ENCODE measurements around the gene VAT1L. TPM values are rescaled to one million over a fixed set of nuclear protein-coding genes. Genes with fewer than 3 reads are reported as not detected.

Gene VAT1L
- total and polyA plus RNA-seq, 2 experiments from 2014 or later, result 3.1 to 5.9 TPM

GRCh38 chr16:78025631-78026030 lies 237.3 kb downstream of the VAT1L start:
- H3K4me3 ChIP-seq, result no peak overlapping the region
- H3K4me2 ChIP-seq, result no peak overlapping the region
- no peak overlapping the region for H2AFZ ChIP-seq
- H3K9me2 ChIP-seq (replicated peaks; ENCODE audit: insufficient read depth), result no peaks in the 10 kb centered on the region
- no peaks in the 10 kb centered on the region for H3K9me3 ChIP-seq (ENCODE audit: low read depth)
- H3K4me1 ChIP-seq (ENCODE audit: insufficient read depth), result no peaks in the 10 kb centered on the region
- 97% methylated on average over 1 of the region's 1 CpG for WGBS (ENCODE audit: low lambda C conversion rate, missing lambda C conversion rate)
- no peaks in the 10 kb centered on the region for H3K36me3 ChIP-seq (replicated peaks; ENCODE audit: insufficient read depth, low read depth)
- no peaks in the 10 kb centered on the region for H3K27me3 ChIP-seq
- DNase-seq (ENCODE audit: low spot score), result no peak
- H3K79me2 ChIP-seq, result no peaks in the 10 kb centered on the region
- H3K27ac ChIP-seq, result no peak overlapping the region
- no peaks in the 10 kb centered on the region for H4K20me1 ChIP-seq (ENCODE audit: insufficient read depth, poor library complexity, severe bottlenecking)
- TF ChIP-seq CTCF (IDR thresholded peaks at IDR 0.05; ENCODE audit: poor library complexity), result no peak
- no peak for TF ChIP-seq EZH2 (IDR thresholded peaks at IDR 0.05; ENCODE audit: borderline replicate concordance)
- TF ChIP-seq EZH2phosphoT487 (IDR thresholded peaks at IDR 0.05; ENCODE audit: low read depth, severe bottlenecking, unreplicated experiment), result no peak

GRCh38 chr16:78028018-78028417 lies 239.7 kb downstream of the VAT1L start:
- Histone ChIP-seq H3K4me2 (no peak overlapping the region), H2AFZ (no peak overlapping the region), H3K27me3 (no peaks in the 10 kb centered on the region), H3K9me3 (ENCODE audit: low read depth) (no peaks in the 10 kb centered on the region), H3K4me3 (no peak overlapping the region), H3K36me3 (replicated peaks; ENCODE audit: insufficient read depth, low read depth) (no peaks in the 10 kb centered on the region), H3K4me1 (ENCODE audit: insufficient read depth) (no peaks in the 10 kb centered on the region), H3K9me2 (replicated peaks; ENCODE audit: insufficient read depth) (no peaks in the 10 kb centered on the region), H4K20me1 (ENCODE audit: insufficient read depth, poor library complexity, severe bottlenecking) (no peaks in the 10 kb centered on the region), H3K27ac (no peak overlapping the region), H3K79me2 (no peaks in the 10 kb centered on the region)
- no peak for DNase-seq (ENCODE audit: low spot score)
- TF ChIP-seq EZH2phosphoT487 (IDR thresholded peaks at IDR 0.05; ENCODE audit: low read depth, severe bottlenecking, unreplicated experiment), result no peak
- no peak for TF ChIP-seq EZH2 (IDR thresholded peaks at IDR 0.05; ENCODE audit: borderline replicate concordance)
- no peak for TF ChIP-seq CTCF (IDR thresholded peaks at IDR 0.05; ENCODE audit: poor library complexity)
- 47% methylated on average over 3 of the region's 3 CpGs for WGBS (ENCODE audit: low lambda C conversion rate, missing lambda C conversion rate)

Other genes starting within 250 kb of the VAT1L start
- gene NUDT7, start 66.0 kb upstream of the VAT1L start, total RNA-seq, result 10.3 and 11.8 TPM in 2 replicates
- gene NUDT7, start 66.0 kb upstream of the VAT1L start, polyA plus RNA-seq, result 15.9 and 16.7 TPM in 2 replicates
- 3.5 and 4.7 TPM in 2 replicates for gene CLEC3A, start 234.0 kb downstream of the VAT1L start, total RNA-seq
- gene CLEC3A, start 234.0 kb downstream of the VAT1L start, polyA plus RNA-seq, result 3.5 and 3.8 TPM in 2 replicates